ENCODE measurements around the gene PDC.

DNA sequence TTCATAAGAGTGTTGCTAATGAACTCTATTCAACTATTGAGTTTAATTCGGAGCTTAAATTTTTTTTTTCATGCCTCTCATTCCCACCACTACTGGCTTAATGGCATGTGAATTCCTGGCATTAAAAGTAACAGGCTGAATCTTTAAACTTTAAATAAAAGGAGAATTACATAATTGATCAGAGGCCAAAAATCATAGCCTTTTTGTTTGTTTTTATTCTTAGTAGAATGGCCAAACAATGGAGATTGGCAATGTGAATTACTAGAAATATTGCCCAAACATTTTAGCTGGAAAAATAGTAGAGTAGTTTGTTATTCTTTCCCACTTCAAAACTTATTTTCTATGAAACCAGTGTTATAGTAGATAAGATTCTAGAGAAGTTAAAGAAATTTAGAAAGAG is 25.1 kb upstream of the PDC start:
- TF ChIP-seq, protein P1, sequence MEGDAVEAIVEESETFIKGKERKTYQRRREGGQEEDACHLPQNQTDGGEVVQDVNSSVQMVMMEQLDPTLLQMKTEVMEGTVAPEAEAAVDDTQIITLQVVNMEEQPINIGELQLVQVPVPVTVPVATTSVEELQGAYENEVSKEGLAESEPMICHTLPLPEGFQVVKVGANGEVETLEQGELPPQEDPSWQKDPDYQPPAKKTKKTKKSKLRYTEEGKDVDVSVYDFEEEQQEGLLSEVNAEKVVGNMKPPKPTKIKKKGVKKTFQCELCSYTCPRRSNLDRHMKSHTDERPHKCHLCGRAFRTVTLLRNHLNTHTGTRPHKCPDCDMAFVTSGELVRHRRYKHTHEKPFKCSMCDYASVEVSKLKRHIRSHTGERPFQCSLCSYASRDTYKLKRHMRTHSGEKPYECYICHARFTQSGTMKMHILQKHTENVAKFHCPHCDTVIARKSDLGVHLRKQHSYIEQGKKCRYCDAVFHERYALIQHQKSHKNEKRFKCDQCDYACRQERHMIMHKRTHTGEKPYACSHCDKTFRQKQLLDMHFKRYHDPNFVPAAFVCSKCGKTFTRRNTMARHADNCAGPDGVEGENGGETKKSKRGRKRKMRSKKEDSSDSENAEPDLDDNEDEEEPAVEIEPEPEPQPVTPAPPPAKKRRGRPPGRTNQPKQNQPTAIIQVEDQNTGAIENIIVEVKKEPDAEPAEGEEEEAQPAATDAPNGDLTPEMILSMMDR (IDR thresholded peaks at IDR 0.05): no peak
- TF ChIP-seq, protein P2, sequence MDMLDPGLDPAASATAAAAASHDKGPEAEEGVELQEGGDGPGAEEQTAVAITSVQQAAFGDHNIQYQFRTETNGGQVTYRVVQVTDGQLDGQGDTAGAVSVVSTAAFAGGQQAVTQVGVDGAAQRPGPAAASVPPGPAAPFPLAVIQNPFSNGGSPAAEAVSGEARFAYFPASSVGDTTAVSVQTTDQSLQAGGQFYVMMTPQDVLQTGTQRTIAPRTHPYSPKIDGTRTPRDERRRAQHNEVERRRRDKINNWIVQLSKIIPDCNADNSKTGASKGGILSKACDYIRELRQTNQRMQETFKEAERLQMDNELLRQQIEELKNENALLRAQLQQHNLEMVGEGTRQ (IDR thresholded peaks at IDR 0.05; ENCODE audit: borderline replicate concordance, low read depth, low read length): no peak

Measured in SK-N-SH (cell line).